ENCODE data around the gene GON4L.
"Not testable (repeated sequence)": the region's sequence is repeated elsewhere in the genome, so short reads cannot be mapped to it uniquely, and the experiment has no call there.

GRCh38 chr1:155704414-155704813 lies 152.6 kb downstream of the GON4L start:
- TF ChIP-seq CTCF (conservative IDR thresholded peaks at IDR 0.05; ENCODE audit: low read depth, low read length); EZH2 (IDR thresholded peaks at IDR 0.05; ENCODE audit: low read length, unreplicated experiment): not testable (repeated sequence)

All from PC-3 (cell line).